HepG2 (cell line): ENCODE measurements around the gene LZTS2. TPM values are rescaled to one million over a fixed set of nuclear protein-coding genes. Genes with fewer than 3 reads are reported as not detected.

Source experiments
- ADNP ChIP-seq: sonication (generic); formaldehyde crosslinking; IDR thresholded peaks from 2 replicates; pipeline ENCODE4 v1.4.0; 2020; ENCODE audit warnings: missing genetic modification reagents
- BRCA1 ChIP-seq: sonication (generic); formaldehyde crosslinking; IDR thresholded peaks from 2 replicates; pipeline ENCODE4 v1.4.0; 2020; ENCODE audit warnings: missing genetic modification reagents
- ERF ChIP-seq: IDR thresholded peaks from 2 replicates; pipeline ENCODE4 v1.6.1; 2018; ENCODE audit warnings: missing biosample characterization, missing genetic modification reagents
- FOXO1 ChIP-seq: sonication (generic); formaldehyde crosslinking; IDR thresholded peaks from 2 replicates; pipeline ENCODE4 v1.4.0; 2020; ENCODE audit warnings: missing genetic modification reagents
- GATAD1 ChIP-seq: IDR thresholded peaks from 2 replicates; pipeline ENCODE4 v1.6.1; 2016; ENCODE audit warnings: missing genetic modification reagents, missing compliant biosample characterization
- GLI4 ChIP-seq: sonication (generic); formaldehyde crosslinking; IDR thresholded peaks from 2 replicates; pipeline ENCODE4 v1.5.1; 2020; ENCODE audit warnings: missing genetic modification reagents, mild to moderate bottlenecking, moderate library complexity, borderline replicate concordance
- JDP2 ChIP-seq: sonication (generic); formaldehyde crosslinking; IDR thresholded peaks from 2 replicates; pipeline ENCODE4 v1.8.1; 2022; ENCODE audit warnings: missing genetic modification reagents, borderline replicate concordance
- POGZ ChIP-seq: sonication (generic); formaldehyde crosslinking; IDR thresholded peaks from 2 replicates; pipeline ENCODE4 v1.4.0; 2020; ENCODE audit warnings: mild to moderate bottlenecking, missing genetic modification reagents
- RAD51 ChIP-seq: fragments of 450-650 bp; IDR thresholded peaks from 2 replicates; pipeline ENCODE4 v1.6.1; 2016; ENCODE audit warnings: borderline replicate concordance
- SIX1 ChIP-seq: sonication (generic); formaldehyde crosslinking; IDR thresholded peaks from 2 replicates; pipeline ENCODE4 v1.4.0; 2020; ENCODE audit warnings: missing genetic modification reagents, borderline replicate concordance
- ZNF674 ChIP-seq: sonication (generic); formaldehyde crosslinking; IDR thresholded peaks from 2 replicates; pipeline ENCODE4 v1.5.0; 2020; ENCODE audit warnings: low read depth, mild to moderate bottlenecking, missing genetic modification reagents
- ZNF724P ChIP-seq: sonication (generic); formaldehyde crosslinking; IDR thresholded peaks from 2 replicates; pipeline ENCODE4 v1.8.0; 2022; ENCODE audit warnings: missing genetic modification reagents, borderline replicate concordance
- ZNF768 ChIP-seq: sonication (generic); formaldehyde crosslinking; IDR thresholded peaks from 2 replicates; pipeline ENCODE4 v1.4.0; 2020; ENCODE audit warnings: missing genetic modification reagents
- ZNF782 ChIP-seq: sonication (generic); formaldehyde crosslinking; IDR thresholded peaks from 2 replicates; pipeline ENCODE4 v1.4.0; 2020; ENCODE audit warnings: missing genetic modification reagents, mild to moderate bottlenecking, borderline replicate concordance
- ZSCAN29 ChIP-seq: sonication (generic); formaldehyde crosslinking; conservative IDR thresholded peaks from 2 replicates; pipeline ENCODE4 v1.4.0; 2020; ENCODE audit warnings: mild to moderate bottlenecking, missing genetic modification reagents
- polyA plus RNA-seq, 8 experiments: library from polyadenylated mRNA; depleted of rRNA in 3 of 8; stranded (reverse) in 7 of 8; unstranded in 1 of 8; fragments of >200 nt; fragmentation: Illumina TruSeq in 4 of 8; extraction: Trizol in 4 of 8; gene quantifications; 2 replicates each; pipeline versions ENCODE4 v1.2.1 to v1.2.3, GENCODE V29; 2011 to 2016; ENCODE audit warnings: low read depth in 4 of 8, missing spikeins in 1 of 8, mixed read lengths in 1 of 8; ENCODE audit not compliant: insufficient read depth in 1 of 8
- total RNA-seq, 5 experiments: library from RNA; depleted of rRNA; stranded (reverse); fragments of >200 nt; fragmentation: Illumina TruSeq; extraction: Trizol; gene quantifications; 2 replicates each; pipeline ENCODE4 v1.2.3, GENCODE V29; 2016; ENCODE audit warnings: low read depth in 1 of 5
- TF ChIP-seq, protein P1 (sequence below): sonication (generic); formaldehyde crosslinking; conservative IDR thresholded peaks from 2 replicates; pipeline ENCODE4 v1.8.0; 2022; ENCODE audit warnings: mild to moderate bottlenecking, moderate library complexity, missing genetic modification reagents
- TF ChIP-seq, protein P2 (sequence below): sonication (generic); formaldehyde crosslinking; IDR thresholded peaks from 2 replicates; pipeline ENCODE4 v1.9.0; 2022; ENCODE audit warnings: missing genetic modification reagents, mild to moderate bottlenecking, borderline replicate concordance
- TF ChIP-seq, protein P3 (sequence below): sonication (generic); formaldehyde crosslinking; IDR thresholded peaks from 2 replicates; pipeline ENCODE4 v1.5.1; 2020; ENCODE audit warnings: mild to moderate bottlenecking, missing genetic modification reagents
- TF ChIP-seq, protein P4 (sequence below): sonication (generic); formaldehyde crosslinking; IDR thresholded peaks from 2 replicates; pipeline ENCODE4 v1.8.0; 2022; ENCODE audit warnings: low read depth, missing genetic modification reagents

Gene LZTS2
- total and polyA plus RNA-seq, 2 of the 13 experiments (the other 11 are each of a cell fraction or from before 2014, with no cell fraction given), result 43.6 to 65.6 TPM

DNA sequence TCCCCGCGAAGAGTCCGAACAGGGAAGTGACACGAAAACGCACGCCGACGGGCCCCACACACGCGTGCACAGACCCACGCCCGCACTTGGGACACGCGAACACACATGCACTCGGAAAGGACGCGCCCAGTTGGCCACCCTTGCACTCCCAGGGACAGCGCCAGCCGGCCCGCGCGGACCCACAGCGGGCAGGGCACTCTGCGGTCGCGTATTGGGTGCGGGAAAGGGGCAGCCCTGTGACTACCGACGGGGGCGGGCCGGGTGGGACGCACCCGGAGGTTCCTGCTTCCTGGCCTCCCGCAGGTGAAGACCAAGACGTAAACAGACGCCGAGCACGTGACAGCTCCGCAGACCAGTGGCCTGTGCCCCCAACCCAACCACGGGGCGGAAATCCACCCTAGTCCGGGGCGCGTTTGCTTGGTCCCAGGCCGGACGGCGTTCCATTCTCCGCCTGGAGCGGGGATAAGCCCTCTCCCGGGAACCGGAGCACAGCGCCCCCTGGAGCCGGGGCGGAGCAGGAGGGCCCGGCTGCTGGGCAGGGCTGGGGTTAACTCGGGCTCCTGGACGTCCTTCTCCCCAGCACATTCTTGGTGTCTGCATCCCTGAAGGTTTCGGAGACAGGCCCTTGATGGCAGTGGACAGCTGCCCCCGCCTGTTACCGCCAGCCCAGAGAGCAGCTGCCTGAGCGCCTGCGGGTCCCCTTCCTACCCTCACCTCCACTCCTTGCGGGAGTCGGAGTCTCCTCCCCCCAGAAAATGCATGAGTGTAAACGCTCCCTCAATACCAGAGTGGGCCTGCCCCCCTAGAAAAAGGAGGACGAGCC lies 2.0 kb upstream of the LZTS2 start (continued):
- TF ChIP-seq ERF (CRISPR knock-in tag), result peak; percentile 16; the same call in 1 of the 2 replicates
- TF ChIP-seq RAD51, result no peak
- TF ChIP-seq ZNF724P (CRISPR knock-in tag), result peak; percentile 25; the same call in 1 of the 2 replicates
- TF ChIP-seq FOXO1 (CRISPR knock-in tag), result no peak; the same call in 1 of the 2 replicates
- TF ChIP-seq POGZ, result no peak
- TF ChIP-seq ZNF768 (CRISPR knock-in tag), result peak; percentile 35; the same call in 1 of the 2 replicates
- no peak for TF ChIP-seq GLI4 (CRISPR knock-in tag)
- TF ChIP-seq, protein P1, sequence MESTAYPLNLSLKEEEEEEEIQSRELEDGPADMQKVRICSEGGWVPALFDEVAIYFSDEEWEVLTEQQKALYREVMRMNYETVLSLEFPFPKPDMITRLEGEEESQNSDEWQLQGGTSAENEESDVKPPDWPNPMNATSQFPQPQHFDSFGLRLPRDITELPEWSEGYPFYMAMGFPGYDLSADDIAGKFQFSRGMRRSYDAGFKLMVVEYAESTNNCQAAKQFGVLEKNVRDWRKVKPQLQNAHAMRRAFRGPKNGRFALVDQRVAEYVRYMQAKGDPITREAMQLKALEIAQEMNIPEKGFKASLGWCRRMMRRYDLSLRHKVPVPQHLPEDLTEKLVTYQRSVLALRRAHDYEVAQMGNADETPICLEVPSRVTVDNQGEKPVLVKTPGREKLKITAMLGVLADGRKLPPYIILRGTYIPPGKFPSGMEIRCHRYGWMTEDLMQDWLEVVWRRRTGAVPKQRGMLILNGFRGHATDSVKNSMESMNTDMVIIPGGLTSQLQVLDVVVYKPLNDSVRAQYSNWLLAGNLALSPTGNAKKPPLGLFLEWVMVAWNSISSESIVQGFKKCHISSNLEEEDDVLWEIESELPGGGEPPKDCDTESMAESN, result peak; percentile 73; the same call in 1 of the 2 replicates
- TF ChIP-seq ADNP, result no peak
- TF ChIP-seq GATAD1 (CRISPR knock-in tag), result peak; percentile 60; the same call in 1 of the 2 replicates
- TF ChIP-seq, protein P2, sequence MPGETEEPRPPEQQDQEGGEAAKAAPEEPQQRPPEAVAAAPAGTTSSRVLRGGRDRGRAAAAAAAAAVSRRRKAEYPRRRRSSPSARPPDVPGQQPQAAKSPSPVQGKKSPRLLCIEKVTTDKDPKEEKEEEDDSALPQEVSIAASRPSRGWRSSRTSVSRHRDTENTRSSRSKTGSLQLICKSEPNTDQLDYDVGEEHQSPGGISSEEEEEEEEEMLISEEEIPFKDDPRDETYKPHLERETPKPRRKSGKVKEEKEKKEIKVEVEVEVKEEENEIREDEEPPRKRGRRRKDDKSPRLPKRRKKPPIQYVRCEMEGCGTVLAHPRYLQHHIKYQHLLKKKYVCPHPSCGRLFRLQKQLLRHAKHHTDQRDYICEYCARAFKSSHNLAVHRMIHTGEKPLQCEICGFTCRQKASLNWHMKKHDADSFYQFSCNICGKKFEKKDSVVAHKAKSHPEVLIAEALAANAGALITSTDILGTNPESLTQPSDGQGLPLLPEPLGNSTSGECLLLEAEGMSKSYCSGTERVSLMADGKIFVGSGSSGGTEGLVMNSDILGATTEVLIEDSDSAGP (CRISPR knock-in tag), result peak; percentile 39; the same call in 1 of the 2 replicates
- TF ChIP-seq ZNF782 (CRISPR knock-in tag), result no peak
- no peak for TF ChIP-seq JDP2 (CRISPR knock-in tag)
- TF ChIP-seq ZNF674 (CRISPR knock-in tag), result no peak
- no peak for TF ChIP-seq ZSCAN29
- TF ChIP-seq, protein P3, sequence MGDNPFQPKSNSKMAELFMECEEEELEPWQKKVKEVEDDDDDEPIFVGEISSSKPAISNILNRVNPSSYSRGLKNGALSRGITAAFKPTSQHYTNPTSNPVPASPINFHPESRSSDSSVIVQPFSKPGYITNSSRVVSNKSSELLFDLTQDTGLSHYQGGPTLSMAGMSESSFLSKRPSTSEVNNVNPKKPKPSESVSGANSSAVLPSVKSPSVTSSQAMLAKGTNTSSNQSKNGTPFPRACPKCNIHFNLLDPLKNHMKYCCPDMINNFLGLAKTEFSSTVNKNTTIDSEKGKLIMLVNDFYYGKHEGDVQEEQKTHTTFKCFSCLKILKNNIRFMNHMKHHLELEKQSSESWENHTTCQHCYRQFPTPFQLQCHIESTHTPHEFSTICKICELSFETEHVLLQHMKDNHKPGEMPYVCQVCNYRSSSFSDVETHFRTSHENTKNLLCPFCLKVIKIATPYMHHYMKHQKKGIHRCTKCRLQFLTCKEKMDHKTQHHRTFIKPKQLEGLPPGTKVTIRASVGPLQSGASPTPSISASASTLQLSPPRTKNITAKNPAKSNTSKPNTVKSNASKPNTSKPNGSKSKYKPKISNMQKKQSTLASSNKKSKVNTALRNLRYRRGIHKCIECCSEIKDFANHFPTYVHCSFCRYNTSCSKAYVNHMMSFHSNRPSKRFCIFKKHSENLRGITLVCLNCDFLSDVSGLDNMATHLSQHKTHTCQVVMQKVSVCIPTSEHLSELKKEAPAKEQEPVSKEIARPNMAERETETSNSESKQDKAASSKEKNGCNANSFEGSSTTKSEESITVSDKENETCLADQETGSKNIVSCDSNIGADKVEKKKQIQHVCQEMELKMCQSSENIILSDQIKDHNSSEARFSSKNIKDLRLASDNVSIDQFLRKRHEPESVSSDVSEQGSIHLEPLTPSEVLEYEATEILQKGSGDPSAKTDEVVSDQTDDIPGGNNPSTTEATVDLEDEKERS, result no peak; the same call in 1 of the 2 replicates
- no peak for TF ChIP-seq SIX1 (CRISPR knock-in tag)
- TF ChIP-seq BRCA1, result no peak
- TF ChIP-seq, protein P4, sequence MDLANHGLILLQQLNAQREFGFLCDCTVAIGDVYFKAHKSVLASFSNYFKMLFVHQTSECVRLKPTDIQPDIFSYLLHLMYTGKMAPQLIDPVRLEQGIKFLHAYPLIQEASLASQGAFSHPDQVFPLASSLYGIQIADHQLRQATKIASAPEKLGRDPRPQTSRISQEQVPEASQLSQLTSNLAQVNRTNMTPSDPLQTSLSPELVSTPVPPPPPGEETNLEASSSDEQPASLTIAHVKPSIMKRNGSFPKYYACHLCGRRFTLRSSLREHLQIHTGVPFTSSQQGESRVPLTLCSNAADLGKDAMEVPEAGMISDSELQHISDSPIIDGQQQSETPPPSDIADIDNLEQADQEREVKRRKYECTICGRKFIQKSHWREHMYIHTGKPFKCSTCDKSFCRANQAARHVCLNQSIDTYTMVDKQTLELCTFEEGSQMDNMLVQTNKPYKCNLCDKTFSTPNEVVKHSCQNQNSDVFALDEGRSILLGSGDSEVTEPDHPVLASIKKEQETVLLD (CRISPR knock-in tag), result peak; percentile 67; the same call in 1 of the 2 replicates
